ENCODE results near the gene FAM216B.

DNA sequence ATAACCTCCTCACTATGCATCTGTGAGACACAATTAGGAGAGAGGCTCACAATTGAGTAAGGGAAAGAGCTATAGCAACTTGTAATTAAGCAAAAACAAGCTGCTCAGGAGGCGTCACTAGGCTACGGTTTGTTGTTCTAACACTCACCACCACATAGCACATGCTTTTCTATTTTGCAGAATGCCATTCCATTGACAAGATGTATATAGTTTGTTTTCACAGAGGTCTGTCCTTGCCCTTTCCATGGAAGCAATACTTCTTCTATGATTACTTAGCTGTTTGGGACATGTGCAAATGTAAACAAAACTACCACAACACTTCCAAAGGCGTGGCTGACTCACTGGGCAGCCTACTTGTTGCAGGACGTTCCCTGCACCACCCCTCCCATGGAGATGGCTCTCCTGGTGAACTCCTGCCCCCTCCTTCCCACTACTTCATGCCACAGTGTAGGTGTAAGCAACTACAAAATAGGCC lies 33.9 kb upstream of the FAM216B start:
- no peak for TF ChIP-seq CTCF (conservative IDR thresholded peaks at IDR 0.05; ENCODE audit: low read depth in 2 of 2)
- TF ChIP-seq EZH2phosphoT487 (IDR thresholded peaks at IDR 0.05; ENCODE audit: unreplicated experiment) = no peak
- no peak for TF ChIP-seq POLR2AphosphoS5 (IDR thresholded peaks at IDR 0.05; ENCODE audit: low read depth)
- no peak for TF ChIP-seq JUNB (IDR thresholded peaks at IDR 0.05; ENCODE audit: unreplicated experiment)
- TF ChIP-seq EZH2 (IDR thresholded peaks at IDR 0.05; ENCODE audit: low read depth, unreplicated experiment) = no peak
- TF ChIP-seq, protein P1, sequence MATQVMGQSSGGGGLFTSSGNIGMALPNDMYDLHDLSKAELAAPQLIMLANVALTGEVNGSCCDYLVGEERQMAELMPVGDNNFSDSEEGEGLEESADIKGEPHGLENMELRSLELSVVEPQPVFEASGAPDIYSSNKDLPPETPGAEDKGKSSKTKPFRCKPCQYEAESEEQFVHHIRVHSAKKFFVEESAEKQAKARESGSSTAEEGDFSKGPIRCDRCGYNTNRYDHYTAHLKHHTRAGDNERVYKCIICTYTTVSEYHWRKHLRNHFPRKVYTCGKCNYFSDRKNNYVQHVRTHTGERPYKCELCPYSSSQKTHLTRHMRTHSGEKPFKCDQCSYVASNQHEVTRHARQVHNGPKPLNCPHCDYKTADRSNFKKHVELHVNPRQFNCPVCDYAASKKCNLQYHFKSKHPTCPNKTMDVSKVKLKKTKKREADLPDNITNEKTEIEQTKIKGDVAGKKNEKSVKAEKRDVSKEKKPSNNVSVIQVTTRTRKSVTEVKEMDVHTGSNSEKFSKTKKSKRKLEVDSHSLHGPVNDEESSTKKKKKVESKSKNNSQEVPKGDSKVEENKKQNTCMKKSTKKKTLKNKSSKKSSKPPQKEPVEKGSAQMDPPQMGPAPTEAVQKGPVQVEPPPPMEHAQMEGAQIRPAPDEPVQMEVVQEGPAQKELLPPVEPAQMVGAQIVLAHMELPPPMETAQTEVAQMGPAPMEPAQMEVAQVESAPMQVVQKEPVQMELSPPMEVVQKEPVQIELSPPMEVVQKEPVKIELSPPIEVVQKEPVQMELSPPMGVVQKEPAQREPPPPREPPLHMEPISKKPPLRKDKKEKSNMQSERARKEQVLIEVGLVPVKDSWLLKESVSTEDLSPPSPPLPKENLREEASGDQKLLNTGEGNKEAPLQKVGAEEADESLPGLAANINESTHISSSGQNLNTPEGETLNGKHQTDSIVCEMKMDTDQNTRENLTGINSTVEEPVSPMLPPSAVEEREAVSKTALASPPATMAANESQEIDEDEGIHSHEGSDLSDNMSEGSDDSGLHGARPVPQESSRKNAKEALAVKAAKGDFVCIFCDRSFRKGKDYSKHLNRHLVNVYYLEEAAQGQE (IDR thresholded peaks at IDR 0.05; ENCODE audit: unreplicated experiment) = no peak
- TF ChIP-seq CREB1 (CRISPR knock-in tag; IDR thresholded peaks at IDR 0.05; ENCODE audit: low read depth) = no peak
- TF ChIP-seq NANOG (IDR thresholded peaks at IDR 0.05; ENCODE audit: borderline replicate concordance) = no peak
- TF ChIP-seq ETS1 (IDR thresholded peaks at IDR 0.05) = no peak
- no peak for TF ChIP-seq ZNF331 (CRISPR knock-in tag; IDR thresholded peaks at IDR 0.05; ENCODE audit: low read depth)

Data from GM23338 (cell line).